NCI-H2196 treated with DMSO at 0.1 percent for 48 hours (cell line): ENCODE measurements around the gene IRAK3.

ENCODE experiments used
- DNase-seq: peaks from one replicate; lab custom pipeline; 2025; ENCODE audit not compliant: unreplicated experiment; lab: John Stamatoyannopoulos, UW

Gene IRAK3

DNA sequence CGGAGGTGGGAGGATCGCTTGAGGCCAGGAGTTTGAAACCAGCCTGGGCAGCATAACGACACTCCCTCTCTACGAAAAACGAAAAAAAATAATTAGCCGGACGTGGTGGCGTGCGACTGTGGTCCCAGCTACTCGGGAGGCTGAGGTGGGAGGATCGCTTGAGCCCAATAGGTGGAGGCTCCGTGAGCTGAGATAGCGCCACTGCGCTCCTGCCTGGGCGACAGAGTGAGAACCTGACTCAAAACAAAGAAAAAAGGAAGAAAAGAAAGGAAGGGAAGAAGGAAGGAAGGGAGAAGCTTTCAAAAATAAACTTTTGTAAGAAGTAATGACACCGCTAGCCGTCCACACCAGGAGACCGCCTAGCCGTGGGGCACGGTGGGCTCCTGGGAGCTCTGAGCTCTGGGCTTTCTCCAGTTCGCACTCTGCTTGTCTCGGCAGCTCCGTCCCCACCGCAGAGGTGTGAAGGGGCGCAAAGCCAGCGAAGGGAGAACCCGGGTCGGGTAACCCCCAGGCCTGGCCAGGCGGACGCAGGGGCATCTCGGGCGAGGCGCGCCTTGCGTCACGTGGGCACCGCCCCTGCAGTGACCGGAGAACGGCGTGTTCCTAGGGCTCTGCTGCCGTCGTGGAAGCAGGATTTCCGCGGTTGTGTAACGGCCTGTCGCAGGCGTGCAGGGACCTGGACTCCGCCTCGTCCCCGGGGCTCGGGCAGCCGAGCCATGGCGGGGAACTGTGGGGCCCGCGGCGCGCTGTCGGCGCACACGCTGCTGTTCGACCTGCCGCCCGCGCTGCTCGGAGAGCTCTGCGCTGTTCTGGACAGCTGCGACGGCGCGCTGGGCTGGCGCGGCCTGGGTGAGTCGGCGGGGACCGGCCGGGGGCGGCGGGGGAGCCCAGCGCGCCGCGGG is at the start of gene IRAK3:
IRAK3 (plus strand) TSS at position 631 of the 902 bp plus-strand sequence; CDS start at position 717, 86 bp downstream.
- DNase-seq, result no peak

DNA sequence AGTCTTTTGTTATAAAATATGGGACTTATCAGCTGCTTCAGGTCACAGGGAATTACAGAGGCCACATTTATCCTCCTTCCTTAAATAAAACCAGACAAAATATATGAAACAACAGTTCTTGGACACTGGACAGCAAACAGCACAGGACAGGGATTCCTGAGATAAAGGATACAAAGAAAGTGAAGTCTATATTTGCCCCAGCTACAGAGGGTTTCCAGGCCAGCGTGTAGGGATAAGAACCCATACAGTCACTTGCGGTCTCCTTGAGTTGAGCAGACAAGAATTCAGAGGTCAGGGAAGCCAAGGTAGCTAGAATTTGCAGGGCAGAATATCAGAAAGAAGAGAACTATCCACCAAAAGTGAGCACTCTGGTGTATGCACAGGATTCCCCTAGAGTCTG is 49.7 kb upstream of the IRAK3 start:
- no peak for DNase-seq

DNA sequence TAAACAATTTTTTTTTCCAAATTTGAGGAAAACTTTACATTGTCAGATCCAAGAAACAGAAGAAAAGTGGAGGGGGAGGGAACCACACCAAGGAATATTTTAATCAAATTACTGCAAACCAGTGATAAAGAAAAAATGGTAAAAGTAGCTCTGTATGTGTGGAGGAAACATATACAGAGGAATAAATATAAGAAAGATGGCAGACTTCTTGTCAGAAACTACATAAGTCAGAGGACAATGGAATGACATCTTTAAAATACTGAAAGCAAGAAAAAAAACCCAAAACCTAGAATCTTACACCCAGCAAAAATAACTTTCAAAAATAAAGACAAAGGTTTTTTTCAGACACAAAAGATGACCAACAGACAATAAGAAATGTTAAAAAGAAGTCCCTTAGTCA is 48.3 kb upstream of the IRAK3 start:
- DNase-seq, result no peak

DNA sequence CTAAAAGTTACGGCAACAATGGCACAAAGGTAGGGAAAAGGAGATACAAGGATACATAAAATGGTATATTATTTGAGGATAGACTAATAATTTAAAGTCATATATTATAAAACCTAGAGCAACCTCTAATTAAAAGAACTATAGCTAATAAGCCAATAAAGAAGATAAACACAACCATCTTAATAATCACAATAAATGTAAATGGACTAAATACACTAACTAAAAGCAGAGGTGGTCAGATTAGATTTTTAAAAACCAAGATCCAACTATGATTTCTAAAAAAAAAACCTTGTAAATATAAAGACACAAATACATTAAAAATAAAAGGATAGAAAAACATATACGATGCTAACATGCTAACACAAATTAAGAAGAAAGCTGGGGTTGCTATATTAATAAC is 47.7 kb upstream of the IRAK3 start:
- DNase-seq, result no peak

DNA sequence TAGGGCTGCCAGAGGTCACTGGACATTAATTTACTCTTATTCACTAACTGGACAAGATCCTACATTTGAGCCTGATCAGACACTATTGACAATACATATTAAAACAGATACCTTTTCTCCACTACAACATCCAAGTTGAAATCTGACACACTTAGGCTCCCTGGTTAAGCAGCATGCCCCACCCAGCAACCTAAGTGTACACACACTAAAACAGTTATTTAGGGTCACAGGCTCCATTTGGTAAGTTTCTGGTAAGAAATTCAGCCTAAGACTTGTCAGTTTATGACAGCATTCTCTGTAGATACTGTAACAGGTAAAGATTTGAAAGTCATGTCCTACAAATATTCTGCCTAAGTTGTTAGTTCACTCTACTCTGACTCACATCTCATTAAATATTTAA is 46.2 kb upstream of the IRAK3 start:
- no peak for DNase-seq

GRCh38 chr12:66143868-66144267 is 45.1 kb upstream of the IRAK3 start:
- no peak for DNase-seq

DNA sequence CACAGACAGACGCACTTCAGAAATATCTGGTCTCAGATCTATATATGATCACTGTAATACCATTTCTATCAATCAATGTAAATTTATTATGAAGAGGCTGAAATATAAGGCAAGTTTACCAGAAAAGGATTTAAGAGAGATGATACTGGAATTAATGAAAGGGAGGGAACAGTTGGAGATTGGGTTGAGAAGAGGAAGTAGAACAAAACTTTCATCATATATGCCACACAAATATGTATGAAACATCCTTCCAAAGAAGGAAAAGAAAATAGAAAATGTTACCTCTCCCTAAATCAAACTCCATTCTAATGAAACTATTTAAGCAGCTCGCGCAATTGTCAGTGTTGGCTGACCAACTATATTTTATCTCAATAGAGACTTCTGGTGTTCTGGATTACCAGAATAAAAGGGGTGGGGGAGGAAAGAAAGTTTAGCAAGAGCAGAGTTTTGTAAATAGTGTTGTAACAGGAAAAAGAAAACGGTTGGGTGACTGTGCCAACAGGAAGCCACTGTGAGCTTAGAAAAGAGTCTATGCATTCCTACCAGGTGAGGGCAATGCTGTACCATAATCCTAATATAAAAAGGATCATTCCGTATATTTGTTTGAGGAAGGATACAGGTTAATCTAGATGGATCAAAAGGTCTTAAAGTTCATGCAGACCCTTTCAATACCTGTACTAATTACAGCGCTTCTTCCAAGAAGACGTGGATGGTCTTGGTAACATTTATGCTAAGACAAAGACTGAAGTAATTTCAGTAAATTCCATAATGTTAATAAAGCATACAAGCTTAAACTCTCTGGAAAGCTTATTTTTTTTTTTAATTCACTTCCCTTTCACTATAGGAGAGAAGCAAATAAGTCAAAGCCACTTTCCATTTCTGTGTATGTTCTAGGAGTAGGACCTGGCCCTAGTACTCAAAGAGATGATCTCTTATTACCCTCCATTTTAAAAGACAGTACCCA is 43.9 kb upstream of the IRAK3 start:
- DNase-seq, result peak; percentile 27

GRCh38 chr12:66149702-66150398 is 39.2 kb upstream of the IRAK3 start:
- DNase-seq, result no peak

DNA sequence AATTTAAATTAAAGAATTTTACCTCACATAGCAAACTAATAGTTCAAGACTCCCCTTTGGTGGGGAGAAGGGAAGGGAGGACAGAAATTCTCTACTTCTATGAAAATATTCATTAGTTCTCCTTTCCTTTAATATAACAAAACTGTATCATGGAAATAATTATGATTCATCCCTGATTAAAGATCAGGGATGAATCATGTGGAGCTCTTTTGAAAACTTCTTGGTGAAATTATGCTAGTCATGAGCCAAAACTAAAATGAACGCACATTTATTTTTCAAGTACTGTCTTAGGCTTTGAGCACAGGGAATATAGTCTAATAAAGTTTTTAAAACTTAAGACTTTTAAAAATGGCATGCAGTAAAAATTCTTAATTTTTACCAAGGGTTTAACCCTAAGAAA is 36.3 kb upstream of the IRAK3 start:
- no peak for DNase-seq

- DNase-seq, result no peak
Measured at GRCh38 chr12:66154776-66155175, 34.2 kb upstream of the IRAK3 start.

GRCh38 chr12:66156654-66157053 is 32.4 kb upstream of the IRAK3 start:
- no peak for DNase-seq

DNA sequence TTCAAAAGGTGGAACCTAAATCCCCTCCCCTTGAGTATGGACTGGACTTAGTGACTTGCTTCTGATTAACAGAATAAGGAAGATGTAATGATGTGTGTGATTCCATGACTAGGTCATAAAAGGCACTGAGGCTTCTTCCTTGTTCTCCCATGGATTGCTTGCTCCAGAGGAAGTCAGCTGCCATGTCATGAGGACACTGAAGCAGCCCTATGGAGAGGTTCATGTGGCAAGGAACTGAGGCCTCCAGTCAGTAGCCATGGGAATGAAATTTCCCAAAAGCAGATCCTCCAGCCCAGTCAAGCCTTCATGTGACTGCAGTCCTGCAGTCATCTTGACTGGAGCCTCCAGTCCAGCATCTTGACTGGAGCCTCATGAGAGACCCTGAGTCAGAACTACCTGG is 29.9 kb upstream of the IRAK3 start:
- no peak for DNase-seq

GRCh38 chr12:66160704-66161103 is 28.3 kb upstream of the IRAK3 start:
- no peak for DNase-seq

DNA sequence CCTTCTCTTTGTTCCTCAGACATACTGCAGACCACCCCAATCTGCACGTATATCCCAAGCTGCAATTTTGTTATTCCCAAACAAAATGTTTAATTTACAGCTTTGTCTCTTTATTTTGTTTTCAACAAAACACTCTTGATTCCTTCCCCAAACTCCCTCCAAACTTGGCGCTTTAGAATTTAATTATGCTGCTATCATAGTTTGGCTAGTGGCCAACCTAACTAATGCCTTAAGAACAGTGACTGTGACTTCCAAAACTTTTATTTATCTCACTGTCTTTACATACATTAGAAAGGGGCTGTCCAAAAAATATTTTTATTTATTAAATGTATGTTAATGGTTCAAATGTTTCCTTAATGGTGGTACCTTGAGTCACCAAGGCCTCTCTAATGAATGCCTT is 26.3 kb upstream of the IRAK3 start:
- no peak for DNase-seq

GRCh38 chr12:66163289-66163688 is 25.7 kb upstream of the IRAK3 start:
- no peak for DNase-seq

DNA sequence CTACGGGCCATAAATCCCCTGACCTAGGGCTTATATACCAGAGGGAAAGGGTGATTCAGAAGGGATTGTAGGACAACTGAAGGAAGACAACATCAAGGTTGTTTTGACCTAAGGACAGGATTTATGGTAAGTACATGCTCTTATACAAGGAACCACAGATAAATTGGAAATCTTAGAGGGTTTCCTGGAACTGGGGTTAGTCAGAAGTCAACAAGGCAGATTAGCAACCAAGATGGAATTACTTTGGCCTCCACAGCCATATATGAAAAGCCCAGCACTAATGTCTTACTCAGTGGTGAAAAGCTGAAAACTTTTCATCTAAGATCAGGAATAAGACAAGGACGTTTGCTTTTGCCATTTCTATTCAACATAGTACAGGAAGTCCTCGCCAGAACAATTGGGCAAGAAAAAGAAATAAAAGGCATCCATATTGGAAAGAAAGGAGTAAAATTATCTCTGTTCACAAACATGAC is 24.6 kb upstream of the IRAK3 start:
- DNase-seq, result no peak

DNA sequence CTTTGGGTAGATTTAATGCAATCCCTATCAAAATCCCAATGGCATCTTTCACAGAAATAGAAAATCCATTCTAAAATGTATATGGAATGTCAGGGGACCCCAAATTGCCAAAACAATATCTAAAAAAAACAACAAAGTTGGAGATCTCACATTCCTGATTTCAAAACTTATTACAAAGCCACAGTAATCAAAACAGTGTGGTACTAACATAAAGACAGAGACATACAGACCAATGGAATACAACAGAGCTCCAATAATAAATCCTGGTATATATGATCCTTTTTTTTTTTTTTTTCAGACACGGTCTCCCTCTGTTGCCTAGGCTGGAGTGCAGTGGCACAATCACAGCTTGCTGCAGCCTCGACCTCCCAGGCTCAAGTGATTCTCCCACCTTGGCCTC is 23.9 kb upstream of the IRAK3 start:
- no peak for DNase-seq

- DNase-seq, result no peak
Measured at GRCh38 chr12:66166561-66166960, 22.5 kb upstream of the IRAK3 start.

- DNase-seq, result no peak
Measured at GRCh38 chr12:66168410-66168809, 20.6 kb upstream of the IRAK3 start.

DNA sequence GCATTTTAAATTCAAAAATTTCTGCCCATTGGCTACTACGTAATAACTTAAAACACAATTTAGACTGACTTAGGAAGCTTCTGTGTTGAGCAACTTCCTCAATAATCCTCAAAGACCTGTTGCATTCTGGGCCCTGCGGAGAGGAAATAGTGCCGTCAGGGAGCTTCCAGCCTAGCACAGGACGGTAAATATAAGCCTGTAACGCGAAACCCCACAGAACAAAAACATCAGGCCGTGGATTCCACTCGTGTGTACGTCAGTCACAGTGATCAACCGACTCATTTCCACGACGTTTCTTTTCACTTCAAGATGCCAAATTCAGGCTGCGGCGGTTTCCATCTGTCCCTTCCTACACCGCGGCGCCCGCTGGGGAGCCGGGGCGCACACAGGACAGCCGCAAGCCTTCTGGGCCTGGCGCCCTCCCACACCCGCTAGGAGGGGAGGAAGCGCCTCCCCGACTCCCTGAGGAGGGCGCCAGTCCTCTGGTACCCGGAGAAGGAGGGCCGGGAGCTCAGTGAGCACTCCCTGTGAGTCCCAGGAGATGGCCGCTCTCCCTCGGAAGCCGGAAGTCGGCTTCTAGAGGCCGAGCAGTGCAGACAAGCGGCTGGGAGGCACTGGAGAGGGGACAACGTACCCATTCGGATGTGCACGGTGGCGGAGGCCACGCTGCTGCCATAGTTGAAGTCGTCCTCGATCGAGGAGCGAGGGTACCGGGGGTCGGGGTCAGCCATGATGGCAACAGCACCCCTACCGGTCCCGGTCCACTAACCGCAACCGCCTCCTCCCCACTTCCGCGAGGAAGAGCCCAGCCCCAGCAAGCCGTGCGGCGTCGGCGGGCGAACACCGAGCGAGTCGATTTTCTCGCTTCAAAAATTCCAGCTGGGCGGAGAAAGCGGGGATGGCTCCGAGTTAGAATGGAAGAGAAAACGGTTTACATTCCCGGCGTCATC is 19.5 kb upstream of the IRAK3 start, which contains the start of gene TMBIM4:
TMBIM4 (minus strand) TSS at position 776 of the 950 bp plus-strand sequence; CDS start at position 731, 45 bp downstream.
- DNase-seq, result peak; percentile 81
